GM18870 (cell line): ENCODE results near the gene TIMP3.
"Not testable (repeated sequence)": the region's sequence is repeated elsewhere in the genome, so short reads cannot be mapped to it uniquely, and the experiment has no call there.

ENCODE experiments used
- ATAC-seq: cut with Tn5 transposase; IDR thresholded peaks from one replicate; pipeline ENCODE4 v1.9.1; 2021; ENCODE audit warnings: moderate library complexity; ENCODE audit not compliant: unreplicated experiment

Gene TIMP3

DNA sequence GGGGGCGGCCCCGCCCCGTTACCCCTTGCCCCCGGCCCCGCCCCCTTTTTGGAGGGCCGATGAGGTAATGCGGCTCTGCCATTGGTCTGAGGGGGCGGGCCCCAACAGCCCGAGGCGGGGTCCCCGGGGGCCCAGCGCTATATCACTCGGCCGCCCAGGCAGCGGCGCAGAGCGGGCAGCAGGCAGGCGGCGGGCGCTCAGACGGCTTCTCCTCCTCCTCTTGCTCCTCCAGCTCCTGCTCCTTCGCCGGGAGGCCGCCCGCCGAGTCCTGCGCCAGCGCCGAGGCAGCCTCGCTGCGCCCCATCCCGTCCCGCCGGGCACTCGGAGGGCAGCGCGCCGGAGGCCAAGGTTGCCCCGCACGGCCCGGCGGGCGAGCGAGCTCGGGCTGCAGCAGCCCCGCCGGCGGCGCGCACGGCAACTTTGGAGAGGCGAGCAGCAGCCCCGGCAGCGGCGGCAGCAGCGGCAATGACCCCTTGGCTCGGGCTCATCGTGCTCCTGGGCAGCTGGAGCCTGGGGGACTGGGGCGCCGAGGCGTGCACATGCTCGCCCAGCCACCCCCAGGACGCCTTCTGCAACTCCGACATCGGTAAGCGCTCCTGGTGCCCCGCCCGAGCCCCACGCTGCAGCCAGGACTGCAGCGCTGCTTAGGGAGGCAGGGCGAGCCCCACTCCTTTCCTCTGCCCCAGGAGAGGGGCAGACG is at the start of gene TIMP3:
Gene TIMP3, plus strand, starts transcription at position 169 of the 700 bp plus-strand sequence. Its CDS starts 297 bp downstream, at position 466.
- no peak for ATAC-seq

DNA sequence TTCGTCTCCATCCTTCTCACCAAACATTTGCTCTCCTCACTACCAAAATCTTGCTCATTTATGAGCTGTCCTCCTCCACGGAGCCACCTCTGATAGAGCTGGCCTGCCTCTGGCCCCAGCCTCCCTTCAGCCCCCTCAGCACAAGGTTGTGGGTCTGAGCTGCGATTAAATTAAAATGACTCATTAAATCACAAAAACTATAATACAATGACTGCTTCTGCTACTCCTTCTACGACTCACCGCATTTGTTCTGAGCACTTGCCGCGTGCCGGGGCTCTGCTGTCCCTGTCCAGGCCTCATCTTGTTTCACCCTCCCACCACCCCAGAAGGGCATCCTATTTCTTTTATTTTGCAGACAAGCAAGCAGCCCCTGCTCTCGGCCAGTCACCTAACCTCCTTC is 49.2 kb upstream of the TIMP3 start:
- no peak for ATAC-seq

DNA sequence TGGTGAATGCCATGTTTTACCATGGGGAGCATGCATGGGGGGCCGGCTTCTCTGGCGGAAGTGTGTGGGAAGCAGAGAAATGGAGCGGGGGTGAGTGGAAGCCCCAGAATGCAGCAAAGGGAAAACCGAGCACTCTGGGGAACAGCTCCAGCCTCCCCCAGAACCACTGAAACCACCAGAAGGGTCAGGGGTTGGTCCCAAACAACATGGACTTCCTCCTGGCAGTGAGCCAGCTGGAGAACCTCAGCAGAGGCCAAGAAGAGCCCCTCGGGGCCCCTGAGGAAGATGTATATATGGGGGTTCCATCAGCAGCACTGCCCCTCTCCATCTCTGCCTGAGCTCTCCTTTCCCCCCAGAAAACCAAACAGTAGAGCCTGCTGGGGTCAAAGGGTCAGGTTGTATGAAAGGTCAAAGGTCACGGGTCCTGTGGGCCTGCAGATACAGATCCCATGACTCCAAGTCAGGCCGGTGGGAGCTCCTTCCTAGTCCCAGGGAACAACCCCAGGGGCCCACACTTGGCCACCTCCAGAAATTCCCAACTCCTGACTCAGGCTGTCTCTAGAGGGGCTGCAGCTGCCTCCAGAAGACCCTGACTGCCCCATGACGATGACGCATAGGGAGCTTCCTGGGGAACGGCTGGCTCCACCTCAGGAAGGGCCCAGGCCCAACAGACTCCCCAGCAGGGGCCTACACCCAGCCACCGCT is 48.5 kb upstream of the TIMP3 start:
- no peak for ATAC-seq

DNA sequence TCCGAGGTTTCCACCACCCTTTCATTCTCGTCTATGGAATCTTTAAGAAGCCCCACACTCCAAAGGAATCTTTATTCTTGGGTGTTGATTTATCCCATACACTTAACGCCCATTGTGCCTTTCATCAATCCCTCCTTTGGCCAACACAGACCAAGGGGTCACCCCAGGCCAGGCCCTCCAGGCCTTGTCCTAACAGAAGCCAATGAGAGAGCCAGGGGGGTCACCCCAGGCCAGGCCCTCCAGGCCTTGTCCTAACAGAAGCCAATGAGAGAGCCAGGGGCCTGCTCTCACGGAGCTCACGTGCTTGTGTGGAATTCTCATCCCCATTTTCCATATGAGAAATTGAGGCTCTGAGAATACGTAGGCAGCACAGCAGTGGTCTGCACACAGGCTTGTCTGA is 47.9 kb upstream of the TIMP3 start:
- ATAC-seq: no peak

DNA sequence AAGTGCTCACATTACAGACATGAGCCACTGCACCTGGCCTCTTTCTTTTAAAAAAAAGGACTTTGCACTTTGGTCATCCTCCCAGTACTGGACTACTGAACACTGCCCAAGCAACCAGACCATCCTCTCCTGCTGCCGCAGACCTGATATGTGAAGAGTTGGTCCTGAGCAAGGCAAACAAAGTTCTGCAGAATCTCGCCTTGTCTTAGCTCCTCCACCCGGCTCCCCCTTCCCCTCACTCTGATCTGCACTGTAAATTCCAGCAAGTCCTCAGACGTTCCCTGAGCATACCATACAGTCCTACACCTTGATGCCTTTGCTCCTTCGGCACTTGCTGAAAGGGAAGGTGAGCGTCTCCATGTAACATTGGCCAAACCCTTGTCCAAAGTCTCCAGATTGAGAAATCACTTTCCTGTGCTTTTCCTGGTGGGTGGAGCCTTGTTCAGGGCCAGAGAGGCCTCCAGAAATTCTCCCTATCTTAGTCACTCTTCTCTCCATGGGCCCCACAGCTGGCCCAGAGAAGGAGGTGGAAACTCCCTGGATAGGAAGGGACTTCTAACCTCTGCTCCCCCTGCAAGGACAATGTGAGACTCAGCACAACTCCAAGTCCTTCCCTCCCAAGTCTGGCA is 47.0 kb upstream of the TIMP3 start:
- no peak for ATAC-seq

DNA sequence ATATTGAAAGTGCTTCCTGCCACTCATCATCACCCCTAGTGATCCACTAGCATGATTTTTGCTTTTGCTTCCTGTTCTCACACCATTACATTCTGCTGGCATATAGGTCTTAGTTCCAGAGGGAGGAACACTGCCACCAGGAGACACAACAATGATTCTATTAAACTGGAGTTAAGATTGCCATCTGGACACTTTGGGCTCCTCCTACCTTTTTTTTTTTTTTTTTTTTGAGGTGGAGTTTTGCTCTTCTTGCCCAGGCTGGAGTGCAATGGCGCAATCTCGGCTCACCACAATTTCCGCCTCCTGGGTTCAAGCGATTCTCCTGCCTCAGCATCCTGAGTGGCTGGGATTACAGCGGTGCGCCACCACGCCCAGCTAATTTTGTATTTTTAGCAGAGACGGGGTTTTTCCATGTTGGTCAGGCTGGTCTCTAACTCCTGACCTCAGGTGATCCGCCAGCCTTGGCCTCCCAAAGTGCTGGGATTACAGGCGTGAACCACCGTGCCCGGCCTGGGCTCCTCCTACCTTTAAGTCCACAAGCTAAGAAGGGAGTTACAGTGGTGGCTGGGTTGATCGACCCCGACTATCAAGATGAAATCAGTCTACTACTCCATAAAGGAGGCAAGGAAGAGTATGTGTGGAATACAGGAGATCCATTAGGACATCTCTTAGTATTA is 44.3 kb upstream of the TIMP3 start:
- ATAC-seq: not testable (repeated sequence)

DNA sequence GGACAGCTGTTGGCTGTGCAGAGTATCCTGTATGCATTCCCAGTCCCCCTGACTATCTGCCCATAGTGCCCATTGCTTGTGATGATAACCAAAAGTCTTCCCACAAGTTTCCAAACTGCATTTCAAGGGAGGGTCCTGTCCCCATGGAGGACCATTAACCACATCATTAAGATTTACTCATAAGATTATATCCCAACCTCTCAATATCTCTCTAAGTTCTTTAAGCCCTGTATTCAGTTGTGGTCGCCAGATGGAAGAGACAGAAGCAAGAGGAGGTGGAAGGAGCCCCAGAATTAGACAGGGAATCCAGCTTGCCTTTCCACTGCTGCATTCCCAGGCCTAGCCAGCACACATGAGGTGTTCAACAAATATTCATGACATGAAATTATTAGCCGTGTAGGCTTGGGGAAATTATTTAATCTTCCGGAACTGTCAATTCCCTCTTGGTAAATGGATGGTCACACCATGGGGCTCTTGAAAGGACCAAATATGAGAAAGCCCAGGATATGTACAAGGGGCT is 42.6 kb upstream of the TIMP3 start:
- ATAC-seq: no peak

DNA sequence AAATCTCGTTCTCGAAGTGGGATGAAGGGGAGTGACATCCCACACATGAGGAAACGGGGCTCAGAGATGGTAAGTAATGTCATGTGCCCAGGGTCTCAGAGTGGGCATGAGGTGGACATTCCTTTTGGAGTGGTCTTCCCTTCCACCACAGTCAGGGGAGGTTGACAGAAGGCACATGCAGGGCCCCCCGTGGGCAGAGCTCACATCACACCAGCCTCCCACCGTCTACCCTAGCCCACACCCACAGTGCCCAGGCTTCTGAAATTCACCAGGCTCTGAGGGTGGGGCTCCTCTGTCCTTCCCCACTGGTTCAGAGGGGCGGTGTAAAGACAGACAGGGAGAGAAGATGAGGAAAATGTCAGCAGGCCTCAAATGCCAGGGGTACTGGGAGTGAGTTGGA is 41.1 kb upstream of the TIMP3 start:
- no peak for ATAC-seq

DNA sequence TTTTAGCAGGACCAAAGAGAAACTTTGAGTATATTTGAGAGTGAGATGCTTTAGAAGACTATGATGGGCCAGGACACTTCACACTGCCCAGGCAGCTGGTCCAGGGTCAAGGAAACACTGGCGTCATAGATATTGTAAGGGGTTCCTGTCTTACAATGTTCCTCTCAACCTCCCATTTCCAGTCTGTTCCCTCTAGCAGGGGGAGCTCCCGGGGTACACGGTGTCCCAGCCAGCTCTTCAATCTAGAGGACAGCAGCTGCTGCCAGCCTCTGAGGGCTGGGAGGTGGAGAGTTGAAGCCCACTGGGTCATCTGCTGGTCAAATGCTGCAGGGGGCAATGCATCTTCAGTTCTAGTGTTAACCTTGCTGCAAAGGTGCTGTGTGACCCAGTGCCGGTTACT is 40.7 kb upstream of the TIMP3 start:
- no peak for ATAC-seq

DNA sequence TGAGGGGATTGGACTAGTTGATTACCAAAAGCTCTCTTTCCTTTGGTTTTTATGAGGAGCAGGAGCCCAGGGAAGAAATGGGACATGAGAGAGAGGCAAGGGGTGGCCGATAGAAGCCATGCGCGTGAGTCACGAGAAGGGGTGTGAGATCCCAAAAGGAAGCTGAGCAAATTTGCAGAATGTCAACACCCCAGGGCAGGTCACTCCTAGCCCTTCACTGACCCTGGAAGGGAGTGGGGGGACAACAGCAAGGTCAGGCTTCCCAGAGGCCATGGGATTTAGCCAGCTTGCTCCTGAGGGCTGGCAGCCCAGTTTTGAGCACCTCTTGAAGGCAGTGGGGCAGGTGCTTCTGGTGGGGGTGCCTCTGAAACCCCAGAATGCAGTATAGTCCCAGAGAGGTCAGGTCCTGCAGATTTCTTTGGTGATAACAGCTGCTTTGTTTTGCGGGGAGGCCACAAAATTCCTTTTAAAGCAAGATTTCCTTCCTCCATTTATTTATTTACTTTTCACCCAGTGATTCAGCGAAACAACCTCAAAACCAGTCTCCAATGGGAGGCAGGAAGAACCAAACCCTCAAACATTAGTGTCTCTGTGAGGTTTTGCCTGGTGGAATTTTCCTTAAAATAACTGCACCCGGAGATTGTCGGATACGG is 40.1 kb upstream of the TIMP3 start:
- ATAC-seq: no peak

DNA sequence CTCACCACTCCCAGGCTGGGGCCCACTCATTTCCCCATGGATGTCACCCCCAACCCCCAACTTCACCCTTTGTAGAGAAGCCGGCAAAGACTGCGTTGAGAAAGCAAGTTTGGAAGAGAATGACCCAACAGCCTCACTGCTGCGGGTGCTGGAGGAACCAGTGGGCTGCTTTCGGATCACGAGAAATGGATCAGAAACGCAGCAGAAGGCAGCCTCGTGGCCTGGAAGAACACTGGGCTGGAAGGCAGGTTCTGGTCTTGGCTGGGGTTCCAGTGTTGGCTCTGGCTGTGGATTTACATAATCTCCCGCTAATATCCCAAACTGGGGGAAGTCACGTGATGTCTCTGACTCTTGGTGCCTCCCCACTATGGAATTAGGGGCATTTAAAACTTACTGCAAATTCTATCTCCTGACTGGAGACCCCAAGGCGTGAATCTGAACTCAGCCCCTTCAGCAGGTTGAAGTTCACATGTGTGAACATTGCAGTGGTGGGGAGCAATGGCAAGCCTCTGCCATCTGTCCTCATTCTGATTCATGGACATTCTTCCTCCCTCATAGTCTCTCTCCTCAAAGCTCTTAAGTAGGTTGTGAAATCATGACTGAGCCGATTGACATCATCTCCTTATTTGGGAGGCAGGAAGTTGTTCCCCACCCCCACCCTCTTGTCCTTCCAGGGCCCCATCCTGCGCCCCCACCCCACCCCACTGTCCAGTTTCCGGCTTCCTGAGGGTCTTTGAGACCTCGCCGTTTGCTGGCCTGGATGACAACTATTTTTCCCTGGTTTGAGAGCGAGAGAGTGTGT is 37.0 kb upstream of the TIMP3 start:
- no peak for ATAC-seq

DNA sequence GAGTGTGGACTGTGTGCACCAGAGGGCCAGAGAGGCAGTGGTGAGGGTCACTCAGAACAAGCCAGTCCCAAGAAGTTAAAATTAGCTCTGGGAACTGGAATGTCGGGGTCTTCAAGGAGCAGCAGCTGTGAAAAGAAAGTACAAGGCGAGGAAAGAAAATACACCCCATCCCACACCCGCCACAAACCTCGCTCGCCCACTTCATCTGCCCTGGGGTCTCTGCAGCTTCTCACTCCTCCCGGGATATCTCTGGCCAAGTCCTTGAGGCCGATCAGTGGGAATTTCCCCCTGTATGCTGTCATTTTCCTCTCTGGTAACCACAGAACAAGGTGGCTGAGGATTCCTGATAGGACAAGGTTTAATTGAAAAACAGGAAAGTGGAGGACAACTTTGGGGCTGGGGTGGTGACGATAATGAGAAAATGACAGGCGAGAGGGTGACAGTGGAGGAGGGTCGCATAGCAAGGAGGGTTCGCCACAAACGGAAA is 36.3 kb upstream of the TIMP3 start:
- ATAC-seq: no peak

DNA sequence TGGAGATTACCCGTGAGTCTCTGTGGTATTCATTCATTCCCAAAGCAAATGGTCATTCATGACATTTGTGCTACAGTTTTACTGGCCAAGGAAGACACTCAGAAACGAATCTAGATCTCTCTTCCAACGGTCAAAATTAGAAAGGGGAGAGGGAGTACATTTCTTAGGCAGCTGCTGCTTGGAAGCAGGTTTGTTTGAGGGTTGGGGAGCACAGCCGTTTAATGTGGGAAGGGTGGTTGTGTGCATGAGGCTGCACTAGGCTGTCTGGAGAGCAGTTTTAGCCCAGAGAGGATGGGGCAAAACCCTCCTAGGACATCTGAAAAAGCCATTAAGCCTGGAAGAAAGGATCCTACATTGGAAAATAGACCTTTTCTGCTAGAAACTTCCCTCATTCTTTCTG is 29.7 kb upstream of the TIMP3 start:
- ATAC-seq: no peak

DNA sequence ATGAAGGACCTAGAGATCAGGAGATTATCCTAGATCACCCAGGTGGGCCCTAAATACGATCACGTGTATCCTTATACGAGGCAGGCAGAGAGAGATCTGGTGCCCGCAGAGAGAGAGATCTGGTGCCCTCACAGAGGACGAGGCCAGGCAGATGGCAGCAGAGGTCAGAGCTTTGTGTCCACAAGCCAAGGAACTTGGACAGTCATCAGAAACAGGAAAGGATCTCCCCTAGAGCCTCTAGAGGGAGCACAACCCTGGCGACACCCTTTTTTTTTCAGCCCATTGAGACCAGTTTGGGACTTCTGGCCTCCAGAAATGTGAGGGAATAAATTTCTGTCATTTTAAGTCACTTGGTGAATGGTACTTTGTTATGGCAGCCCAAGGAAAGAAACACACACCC is 25.5 kb upstream of the TIMP3 start:
- no peak for ATAC-seq

DNA sequence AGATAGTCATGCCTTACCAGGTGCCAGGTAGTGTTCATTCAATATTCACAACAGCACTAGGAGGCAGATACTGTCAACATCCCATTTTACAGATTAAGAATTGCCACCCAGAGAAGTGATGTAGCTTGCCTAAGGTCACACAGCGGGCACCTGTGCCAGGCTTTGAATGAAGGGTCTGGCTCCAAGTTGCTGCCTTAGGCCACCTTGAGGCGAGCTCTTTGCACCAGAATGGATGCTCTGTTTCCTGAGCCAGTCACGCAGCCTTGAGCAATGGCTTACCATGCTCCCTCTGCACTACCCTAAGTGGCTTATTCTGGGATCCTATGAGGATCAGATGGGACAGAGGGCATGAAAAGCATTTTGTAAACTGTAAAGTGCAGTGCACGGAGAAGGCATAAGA is 25.1 kb upstream of the TIMP3 start:
- no peak for ATAC-seq

DNA sequence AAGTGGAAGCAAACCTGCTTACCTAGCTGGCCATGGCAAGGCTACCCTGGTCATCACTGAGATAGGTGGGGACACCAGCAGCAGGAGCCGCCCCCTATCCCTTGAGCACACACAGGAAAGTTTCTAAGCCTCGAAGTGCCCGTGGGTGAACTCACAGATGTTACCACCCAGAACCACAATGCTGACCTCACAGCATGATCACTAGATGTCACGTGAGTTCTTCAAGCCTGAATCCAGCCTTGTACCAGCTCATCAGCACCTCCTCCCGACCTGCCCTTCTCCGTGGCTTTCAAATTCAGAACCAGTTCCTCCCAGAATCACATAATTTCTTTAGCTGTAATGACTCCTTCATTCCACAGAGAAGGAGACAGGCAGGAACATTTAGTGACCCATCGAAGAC is 24.7 kb upstream of the TIMP3 start:
- no peak for ATAC-seq

DNA sequence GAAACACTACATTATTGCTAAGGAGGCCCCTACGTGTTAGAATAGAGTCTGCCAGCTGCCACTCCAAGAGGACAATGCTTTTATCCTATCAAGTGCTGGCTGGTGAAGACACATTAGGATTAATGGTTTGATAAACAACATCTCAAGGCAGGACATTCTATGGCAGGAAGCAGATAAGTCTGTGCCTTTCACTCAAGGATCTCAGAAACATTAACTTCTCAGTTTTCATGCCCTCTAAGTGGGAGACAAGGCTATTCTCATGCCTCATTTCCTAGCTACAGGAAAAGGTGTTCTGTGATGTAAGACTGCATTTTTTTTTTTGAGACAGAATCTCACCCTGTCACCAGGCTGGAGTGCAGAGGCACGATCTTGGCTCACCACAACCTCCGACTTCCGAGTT is 23.5 kb upstream of the TIMP3 start:
- no peak for ATAC-seq

DNA sequence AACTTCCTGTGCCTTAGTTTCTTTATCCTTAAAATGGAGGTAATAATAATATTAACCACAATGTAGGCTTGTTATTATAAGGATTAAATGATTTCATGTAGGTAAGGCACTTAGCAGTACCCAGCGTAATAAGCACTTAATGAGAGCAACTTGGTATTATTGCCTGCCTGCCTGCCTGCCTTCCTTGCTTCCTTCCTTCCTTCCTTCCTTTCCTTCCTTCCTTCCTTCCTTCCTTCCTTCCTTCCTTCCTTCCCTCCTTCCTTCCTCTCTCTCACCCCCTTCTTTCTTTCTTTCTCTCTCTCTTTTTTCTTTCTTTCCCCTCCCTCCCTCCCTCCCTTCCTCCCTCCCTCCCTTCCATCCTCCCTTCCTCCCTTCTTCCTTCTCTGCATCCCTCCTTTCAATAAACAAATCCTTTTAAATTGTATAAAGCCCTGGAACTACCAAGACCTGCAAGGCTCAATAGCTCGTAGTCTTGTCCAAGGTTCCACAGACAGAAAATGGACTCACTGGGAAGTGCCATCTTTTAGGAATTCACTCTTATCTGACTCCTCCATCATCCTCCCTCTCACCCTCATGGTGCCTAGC is 20.7 kb upstream of the TIMP3 start:
- no peak for ATAC-seq

DNA sequence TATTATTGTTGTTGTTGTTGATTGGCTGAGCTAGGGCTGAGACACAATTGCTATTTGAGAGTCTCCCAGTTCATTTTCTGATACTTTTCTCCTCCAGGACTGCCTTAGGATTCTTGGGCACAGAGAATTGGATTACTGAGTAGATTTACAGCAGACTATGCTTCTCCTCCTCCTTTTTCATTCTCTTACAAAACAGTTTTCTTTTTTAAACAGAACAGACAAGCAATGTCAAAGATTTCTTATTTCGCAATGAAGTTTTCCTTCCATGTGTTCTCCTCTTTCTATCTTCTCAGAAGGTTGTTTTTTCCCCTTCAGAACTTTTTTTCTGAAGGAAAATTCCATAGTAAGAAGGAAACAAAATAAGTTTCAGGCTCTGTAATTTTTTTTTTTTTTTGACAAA is 19.8 kb upstream of the TIMP3 start:
- no peak for ATAC-seq
